Bronchial epithelial cell (primary cell): Measurements from ENCODE around the gene METTL22. TPM values are rescaled to one million over a fixed set of nuclear protein-coding genes. Genes with fewer than 3 reads are reported as not detected.
A peak's percentile ranks its signal among the peaks of the same experiment; 100 is the strongest.

Experiments
- DNase-seq: peaks from one replicate; pipeline ENCODE4 v3.0.0-alpha.2; 2010; ENCODE audit warnings: low read depth
- FAIRE-seq: peaks from 2 replicates; lab custom pipeline; 2011; peaks lifted over from hg19 to GRCh38; lab: Jason Lieb, UNC
- H3K27me3 ChIP-seq: 2 replicates; pipeline ENCODE4 v1.5.1; 2011; ENCODE audit warnings: low read length; ENCODE audit not compliant: control insufficient read depth, insufficient read depth
- H3K36me3 ChIP-seq: 2 replicates; pipeline ENCODE4 v1.5.1; 2011; ENCODE audit warnings: low read length; ENCODE audit not compliant: control insufficient read depth, insufficient read depth
- H3K4me3 ChIP-seq: 2 replicates; pipeline ENCODE4 v1.5.1; 2011; ENCODE audit warnings: mild to moderate bottlenecking, low read depth, low read length, control low read depth
- CTCF ChIP-seq: IDR thresholded peaks from 2 replicates; pipeline ENCODE4 v1.5.1; 2011; ENCODE audit warnings: mild to moderate bottlenecking, moderate library complexity, low read length, control low read depth, inconsistent platforms; ENCODE audit not compliant: insufficient read depth, severe bottlenecking
- total RNA-seq: library from RNA; depleted of rRNA; stranded (reverse); fragments of >200 nt; gene quantifications from 2 replicates; pipeline ENCODE4 v1.2.1, GENCODE V29; 2014

METTL22 gene
- total RNA-seq, 1 donor from 2014 or later, result 14.5 TPM

GRCh38 chr16:8623634-8624033 lies 2.1 kb downstream of the METTL22 start:
- FAIRE-seq, result no peak

GRCh38 chr16:8625491-8626087 lies 4.1 kb downstream of the METTL22 start:
- no peak overlapping the region for H3K4me3 ChIP-seq
- peaks cover 33% of the 10 kb centered on the region for H3K36me3 ChIP-seq
- no peaks in the 10 kb centered on the region for H3K27me3 ChIP-seq
- no peak for TF ChIP-seq CTCF
- DNase-seq, result no peak
- no peak for FAIRE-seq

More at GRCh38 chr16:8623634-8624033, 2.1 kb downstream of the METTL22 start:
- Histone ChIP-seq H3K36me3 (peaks cover 15% of the 10 kb centered on the region), H3K4me3 (no peak overlapping the region), H3K27me3 (no peaks in the 10 kb centered on the region)
- peak; percentile 62 for DNase-seq
- TF ChIP-seq CTCF, result no peak

- FAIRE-seq, result no peak
Observed at GRCh38 chr16:8626946-8627345, 5.4 kb downstream of the METTL22 start.

GRCh38 chr16:8627456-8627855 lies 6.0 kb downstream of the METTL22 start:
- H3K4me3 ChIP-seq, result no peak overlapping the region
- FAIRE-seq, result no peak

More at GRCh38 chr16:8626946-8627345, 5.4 kb downstream of the METTL22 start:
- no peak for DNase-seq
- TF ChIP-seq CTCF, result no peak
- Histone ChIP-seq H3K4me3 (no peak overlapping the region), H3K27me3 (no peaks in the 10 kb centered on the region), H3K36me3 (peaks cover 38% of the 10 kb centered on the region)

GRCh38 chr16:8628981-8629725 lies 7.7 kb downstream of the METTL22 start:
- DNase-seq (no peak), FAIRE-seq (no peak)
- TF ChIP-seq CTCF, result no peak
- Histone ChIP-seq H3K36me3 (peaks cover 41% of the 10 kb centered on the region), H3K27me3 (no peaks in the 10 kb centered on the region), H3K4me3 (no peak overlapping the region)

More at GRCh38 chr16:8627456-8627855, 6.0 kb downstream of the METTL22 start:
- Histone ChIP-seq H3K27me3 (no peaks in the 10 kb centered on the region), H3K36me3 (peaks cover 39% of the 10 kb centered on the region)
- TF ChIP-seq CTCF, result no peak
- DNase-seq, result no peak
